MM.1S (cell line): ENCODE results near the gene TEX19.

ENCODE experiments used
- DNase-seq: peaks from one replicate; pipeline ENCODE4 v3.0.0-alpha.2; 2015
- H2AFZ ChIP-seq: fragments of 300-600 bp; sonication (generic); 2 replicates; pipeline ENCODE4 v1.6.0; 2016; ENCODE audit warnings: antibody characterized with exemption, low read length
- H3F3A ChIP-seq: fragments of 300-600 bp; sonication (generic); 2 replicates; pipeline ENCODE4 v1.6.1; 2016; ENCODE audit warnings: mild to moderate bottlenecking, antibody characterized with exemption, low read length, moderate library complexity, mixed read lengths; ENCODE audit not compliant: insufficient read depth
- H3K27ac ChIP-seq: fragments of 300-600 bp; sonication (generic); 2 replicates; pipeline ENCODE4 v1.5.1; 2016; ENCODE audit warnings: mild to moderate bottlenecking, low read length
- H3K27me3 ChIP-seq: fragments of 300-600 bp; sonication (generic); replicated peaks from 2 replicates; pipeline ENCODE4 v1.6.0; 2016; ENCODE audit warnings: low read length; ENCODE audit not compliant: insufficient read depth
- H3K36me3 ChIP-seq: fragments of 300-600 bp; sonication (generic); replicated peaks from 2 replicates; pipeline ENCODE4 v1.6.1; 2016; ENCODE audit warnings: mild to moderate bottlenecking, low read length, mixed read lengths; ENCODE audit not compliant: insufficient read depth
- H3K4me1 ChIP-seq: fragments of 300-600 bp; sonication (generic); 2 replicates; pipeline ENCODE4 v1.6.1; 2016; ENCODE audit warnings: low read length, mixed read lengths
- H3K4me2 ChIP-seq: fragments of 300-600 bp; sonication (generic); 2 replicates; pipeline ENCODE4 v1.6.0; 2016; ENCODE audit warnings: low read depth, low read length
- H3K4me3 ChIP-seq: fragments of 300-600 bp; sonication (generic); 2 replicates; pipeline ENCODE4 v1.5.1; 2016; ENCODE audit warnings: low read length, mixed read lengths
- H3K79me2 ChIP-seq: fragments of 300-600 bp; sonication (generic); 2 replicates; pipeline ENCODE4 v1.6.1; 2016; ENCODE audit warnings: mixed run types, low read length, mixed read lengths
- H3K9ac ChIP-seq: fragments of 300-600 bp; sonication (generic); 2 replicates; pipeline ENCODE4 v1.6.1; 2016; ENCODE audit warnings: low read length, mixed read lengths
- H3K9me2 ChIP-seq: fragments of 300-600 bp; sonication (generic); replicated peaks from 2 replicates; pipeline ENCODE4 v1.6.1; 2016; ENCODE audit warnings: mild to moderate bottlenecking, low read length, mixed read lengths; ENCODE audit not compliant: insufficient read depth
- H3K9me3 ChIP-seq: fragments of 300-600 bp; sonication (generic); replicated peaks from 2 replicates; pipeline ENCODE4 v1.6.1; 2016; ENCODE audit warnings: mild to moderate bottlenecking, low read length, mixed read lengths; ENCODE audit not compliant: insufficient read depth
- H4K20me1 ChIP-seq: fragments of 300-600 bp; sonication (generic); 2 replicates; pipeline ENCODE4 v1.6.1; 2016; ENCODE audit warnings: mild to moderate bottlenecking, low read length, moderate library complexity, mixed read lengths; ENCODE audit not compliant: insufficient read depth
- EZH2 ChIP-seq: fragments of 300-600 bp; sonication (generic); optimal IDR thresholded peaks from 2 replicates; pipeline ENCODE3; 2017; ENCODE audit warnings: low read depth, mild to moderate bottlenecking, antibody characterized with exemption, low read length, mixed read lengths
- EZH2phosphoT487 ChIP-seq: fragments of 300-600 bp; sonication (generic); IDR thresholded peaks from 2 replicates; pipeline ENCODE4 v1.6.1; 2018; ENCODE audit warnings: antibody characterized with exemption, low read length
- TF ChIP-seq, protein P1 (sequence below): fragments of 300-600 bp; sonication (generic); IDR thresholded peaks from 2 replicates; pipeline ENCODE4 v1.5.1; 2016; ENCODE audit warnings: antibody characterized with exemption, low read length, mixed read lengths

TEX19 gene

DNA sequence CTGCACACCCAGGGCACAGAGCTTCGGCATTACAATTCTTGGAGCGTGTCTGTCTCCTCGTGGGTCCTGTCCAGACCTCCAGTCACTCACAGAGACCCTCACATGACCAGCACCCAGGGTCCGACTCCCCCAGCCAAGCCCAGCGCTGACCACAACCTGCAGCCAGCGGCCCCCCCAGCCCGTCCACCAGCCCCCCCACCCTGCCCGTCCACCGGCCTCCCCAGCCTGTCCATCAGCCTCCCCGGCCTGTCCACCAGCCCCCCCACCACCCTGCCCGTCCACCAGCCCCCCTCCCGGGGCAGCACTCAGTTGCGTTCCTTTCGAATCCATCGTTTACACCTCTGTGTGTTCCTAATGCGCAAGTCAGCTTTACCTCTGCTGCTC, 31.3 kb upstream of the TEX19 start:
- Histone ChIP-seq H3K9me2 (no peaks in the 10 kb centered on the region), H3K9ac (no peak overlapping the region), H3K27ac (no peak overlapping the region), H3F3A (no peaks in the 10 kb centered on the region), H2AFZ (no peak overlapping the region), H3K9me3 (no peaks in the 10 kb centered on the region), H3K79me2 (no peaks in the 10 kb centered on the region), H3K4me1 (peaks cover 26% of the 10 kb centered on the region), H3K36me3 (no peaks in the 10 kb centered on the region), H3K4me3 (no peak overlapping the region), H3K4me2 (no peak overlapping the region), H4K20me1 (no peaks in the 10 kb centered on the region), H3K27me3 (no peaks in the 10 kb centered on the region)
- no peak for DNase-seq
- TF ChIP-seq EZH2phosphoT487 (no peak), EZH2 (no peak)
- TF ChIP-seq, protein P1, sequence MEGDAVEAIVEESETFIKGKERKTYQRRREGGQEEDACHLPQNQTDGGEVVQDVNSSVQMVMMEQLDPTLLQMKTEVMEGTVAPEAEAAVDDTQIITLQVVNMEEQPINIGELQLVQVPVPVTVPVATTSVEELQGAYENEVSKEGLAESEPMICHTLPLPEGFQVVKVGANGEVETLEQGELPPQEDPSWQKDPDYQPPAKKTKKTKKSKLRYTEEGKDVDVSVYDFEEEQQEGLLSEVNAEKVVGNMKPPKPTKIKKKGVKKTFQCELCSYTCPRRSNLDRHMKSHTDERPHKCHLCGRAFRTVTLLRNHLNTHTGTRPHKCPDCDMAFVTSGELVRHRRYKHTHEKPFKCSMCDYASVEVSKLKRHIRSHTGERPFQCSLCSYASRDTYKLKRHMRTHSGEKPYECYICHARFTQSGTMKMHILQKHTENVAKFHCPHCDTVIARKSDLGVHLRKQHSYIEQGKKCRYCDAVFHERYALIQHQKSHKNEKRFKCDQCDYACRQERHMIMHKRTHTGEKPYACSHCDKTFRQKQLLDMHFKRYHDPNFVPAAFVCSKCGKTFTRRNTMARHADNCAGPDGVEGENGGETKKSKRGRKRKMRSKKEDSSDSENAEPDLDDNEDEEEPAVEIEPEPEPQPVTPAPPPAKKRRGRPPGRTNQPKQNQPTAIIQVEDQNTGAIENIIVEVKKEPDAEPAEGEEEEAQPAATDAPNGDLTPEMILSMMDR, result no peak

DNA sequence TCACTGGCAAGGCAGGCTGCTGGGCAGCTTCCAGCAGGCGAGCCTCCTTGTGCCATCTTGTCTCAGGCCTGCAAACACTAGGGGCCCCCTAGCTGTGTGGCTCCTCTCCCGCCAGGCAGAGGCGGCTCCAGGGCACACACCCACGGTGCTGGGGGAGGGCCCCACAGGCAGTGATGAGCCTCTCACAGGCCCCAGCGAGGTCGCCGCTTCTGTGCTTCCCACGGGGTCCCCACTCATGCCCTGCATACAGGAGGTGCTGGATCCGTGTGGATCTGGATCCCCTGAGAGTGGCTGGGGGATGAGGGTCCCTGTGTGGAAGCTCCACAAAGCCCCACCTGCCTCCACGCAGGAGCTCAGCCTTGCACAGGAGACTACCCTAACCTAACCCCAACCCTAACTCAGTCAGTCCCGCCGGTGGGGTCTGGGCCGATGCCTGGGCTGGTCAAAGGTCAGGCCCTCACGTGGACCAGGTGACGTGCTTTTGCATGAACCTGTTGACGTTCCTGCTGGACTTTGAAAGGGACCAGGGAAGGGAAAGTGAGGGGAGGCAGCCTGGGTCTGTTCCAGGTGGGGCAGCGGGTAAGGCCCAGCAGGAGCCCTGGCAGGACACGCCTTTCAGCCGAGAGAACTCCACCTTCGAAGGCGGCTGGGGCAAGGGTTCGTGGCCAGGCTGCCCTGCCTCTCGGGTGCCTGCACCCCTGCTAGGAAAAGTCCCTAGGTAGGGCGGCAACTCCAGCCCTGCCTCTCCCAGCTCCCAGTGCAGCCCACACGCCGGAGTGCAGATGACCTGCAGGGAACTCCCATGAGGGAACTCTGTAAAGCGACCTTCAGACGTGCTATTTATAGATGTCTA, 30.7 kb upstream of the TEX19 start:
- no peak for DNase-seq
- no peaks in the 10 kb centered on the region for H3K9me2 ChIP-seq
- H3K36me3 ChIP-seq, result no peaks in the 10 kb centered on the region
- no peaks in the 10 kb centered on the region for H4K20me1 ChIP-seq
- no peaks in the 10 kb centered on the region for H3K27me3 ChIP-seq
- H3K9ac ChIP-seq, result no peak overlapping the region
- H3K79me2 ChIP-seq, result no peaks in the 10 kb centered on the region
- no peak overlapping the region for H3K4me2 ChIP-seq
- no peak overlapping the region for H3K4me3 ChIP-seq
- H3F3A ChIP-seq, result no peaks in the 10 kb centered on the region
- H3K9me3 ChIP-seq, result no peaks in the 10 kb centered on the region
- no peak overlapping the region for H2AFZ ChIP-seq
- H3K27ac ChIP-seq, result no peak overlapping the region
- peaks cover 30% of the 10 kb centered on the region for H3K4me1 ChIP-seq
- no peak for TF ChIP-seq EZH2
- TF ChIP-seq, protein P1, result no peak
- TF ChIP-seq EZH2phosphoT487, result no peak

DNA sequence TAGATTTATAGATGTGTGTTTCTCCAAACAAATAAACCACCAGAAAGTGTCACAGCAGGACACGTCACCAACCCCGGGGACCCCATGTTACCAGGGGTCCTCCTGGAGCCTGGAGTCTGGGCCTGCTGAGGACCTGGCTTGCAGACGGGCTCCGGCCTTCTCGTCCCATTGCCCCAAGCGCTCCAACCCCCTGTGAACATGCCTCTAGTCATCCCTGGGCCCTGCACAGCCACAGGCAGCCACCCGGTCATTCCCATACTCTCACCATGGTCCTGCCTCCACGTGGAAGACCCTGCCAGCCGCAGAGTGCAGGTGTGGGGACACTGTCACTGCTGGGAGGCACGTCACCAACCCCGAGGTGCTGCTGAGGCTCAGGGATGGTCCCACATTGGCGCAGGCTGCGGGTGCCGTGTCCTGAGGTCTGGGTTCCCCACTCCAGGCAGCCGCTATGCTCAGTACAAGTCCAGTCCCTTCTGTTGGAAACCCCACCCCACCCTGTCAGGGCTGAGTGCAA, 30.0 kb upstream of the TEX19 start:
- Histone ChIP-seq H3F3A (no peaks in the 10 kb centered on the region), H3K4me3 (no peak overlapping the region), H3K79me2 (no peaks in the 10 kb centered on the region), H3K27me3 (no peaks in the 10 kb centered on the region), H3K9ac (no peak overlapping the region), H3K9me2 (no peaks in the 10 kb centered on the region), H3K27ac (no peak overlapping the region), H3K4me1 (peaks cover 30% of the 10 kb centered on the region), H3K4me2 (no peak overlapping the region), H2AFZ (no peak overlapping the region), H3K36me3 (no peaks in the 10 kb centered on the region), H4K20me1 (no peaks in the 10 kb centered on the region), H3K9me3 (no peaks in the 10 kb centered on the region)
- TF ChIP-seq EZH2, result no peak
- TF ChIP-seq, protein P1, result no peak
- no peak for DNase-seq
